WTC11 (cell line): ENCODE results near the gene CA11. TPM values are rescaled to one million over a fixed set of nuclear protein-coding genes. Genes with fewer than 3 reads are reported as not detected.

ENCODE experiments used
- ATAC-seq: fragments of 200-7000 bp; cut with Tn5 transposase; 2 replicates; pipeline ENCODE4 v1.10.0; 2021; ENCODE audit warnings: mild to moderate bottlenecking, moderate library complexity
- CTCF ChIA-PET: fragments of 300-600 bp; sonication (Branson Sonifier 250); formaldehyde crosslinking; loops from one replicate; lab custom pipeline; 2021; ENCODE audit warnings: antibody characterized with exemption; lab: Charles Lee
- POLR2A ChIA-PET: fragments of 350-600 bp; sonication (Branson Sonifier 250); formaldehyde crosslinking; loops from one replicate; lab custom pipeline; 2021; ENCODE audit warnings: antibody characterized with exemption; lab: Charles Lee
- DNase-seq: peaks from one replicate; pipeline ENCODE4 v3.0.0; 2021; ENCODE audit warnings: low spot score
- H3K27ac Mint-ChIP-seq: 2 replicates; pipeline ENCODE4 v1.8.0; 2021; ENCODE audit warnings: mixed read lengths
- H3K27me3 Mint-ChIP-seq: 2 replicates; pipeline ENCODE4 v1.8.0; 2021; ENCODE audit warnings: low read depth, mild to moderate bottlenecking, moderate library complexity, mixed read lengths
- H3K36me3 Mint-ChIP-seq: 2 replicates; pipeline ENCODE4 v1.8.0; 2021; ENCODE audit warnings: mixed read lengths
- H3K4me1 Mint-ChIP-seq: 2 replicates; pipeline ENCODE4 v1.8.0; 2022; ENCODE audit warnings: mixed read lengths
- H3K4me3 Mint-ChIP-seq: 2 replicates; pipeline ENCODE4 v1.8.0; 2021; ENCODE audit warnings: mild to moderate bottlenecking, moderate library complexity, mixed read lengths
- H3K9me3 Mint-ChIP-seq: 2 replicates; pipeline ENCODE4 v1.8.0; 2021; ENCODE audit warnings: mixed read lengths
- AFF4 ChIP-seq: sonication (generic); formaldehyde crosslinking; IDR thresholded peaks from 2 replicates; pipeline ENCODE4 v1.8.1; 2023; ENCODE audit warnings: mild to moderate bottlenecking, missing genetic modification reagents, borderline replicate concordance
- ATF3 ChIP-seq: sonication (generic); formaldehyde crosslinking; conservative IDR thresholded peaks from 2 replicates; pipeline ENCODE4 v1.8.1; 2022; ENCODE audit warnings: mild to moderate bottlenecking, missing genetic modification reagents
- CBFB ChIP-seq: sonication (generic); formaldehyde crosslinking; IDR thresholded peaks from 2 replicates; pipeline ENCODE4 v1.8.1; 2022; ENCODE audit warnings: mild to moderate bottlenecking, low read depth, missing genetic modification reagents
- CDX4 ChIP-seq: fragments of 250-450 bp; sonication (Bioruptor Pico); IDR thresholded peaks from 2 replicates; pipeline ENCODE4 v1.9.0; 2021; ENCODE audit warnings: moderate library complexity, mild to moderate bottlenecking, inconsistent platforms, borderline replicate concordance
- E2F4 ChIP-seq: sonication (generic); formaldehyde crosslinking; IDR thresholded peaks from 2 replicates; pipeline ENCODE4 v1.8.1; 2022; ENCODE audit warnings: low read depth, mild to moderate bottlenecking, moderate library complexity, missing genetic modification reagents, borderline replicate concordance
- FOXJ3 ChIP-seq: sonication (generic); formaldehyde crosslinking; IDR thresholded peaks from 2 replicates; pipeline ENCODE4 v1.9.0; 2021; ENCODE audit warnings: missing genetic modification reagents, mild to moderate bottlenecking, borderline replicate concordance
- FOXP4 ChIP-seq: sonication (generic); formaldehyde crosslinking; IDR thresholded peaks from 2 replicates; pipeline ENCODE4 v1.8.0; 2022; ENCODE audit warnings: mild to moderate bottlenecking, missing genetic modification reagents
- HMGXB4 ChIP-seq: sonication (generic); formaldehyde crosslinking; IDR thresholded peaks from 2 replicates; pipeline ENCODE4 v1.8.1; 2023; ENCODE audit warnings: mild to moderate bottlenecking, moderate library complexity, missing genetic modification reagents
- IRF1 ChIP-seq: sonication (generic); formaldehyde crosslinking; IDR thresholded peaks from 2 replicates; pipeline ENCODE4 v1.8.0; 2023; ENCODE audit warnings: missing genetic modification reagents
- MAX ChIP-seq: sonication (generic); formaldehyde crosslinking; IDR thresholded peaks from 2 replicates; pipeline ENCODE4 v1.8.0; 2022; ENCODE audit warnings: mild to moderate bottlenecking, missing genetic modification reagents
- NR1H2 ChIP-seq: sonication (generic); formaldehyde crosslinking; IDR thresholded peaks from 2 replicates; pipeline ENCODE4 v1.9.0; 2021; ENCODE audit warnings: mild to moderate bottlenecking, moderate library complexity, missing genetic modification reagents
- NR3C1 ChIP-seq: sonication (generic); formaldehyde crosslinking; conservative IDR thresholded peaks from 2 replicates; pipeline ENCODE4 v1.8.1; 2023; ENCODE audit warnings: low read depth, mild to moderate bottlenecking, missing genetic modification reagents
- RELA ChIP-seq: sonication (generic); formaldehyde crosslinking; IDR thresholded peaks from 2 replicates; pipeline ENCODE4 v1.8.1; 2022; ENCODE audit warnings: missing genetic modification reagents, mild to moderate bottlenecking, borderline replicate concordance
- USF1 ChIP-seq: sonication (generic); formaldehyde crosslinking; IDR thresholded peaks from 2 replicates; pipeline ENCODE4 v1.8.0; 2022; ENCODE audit warnings: mild to moderate bottlenecking, missing genetic modification reagents
- ZBTB21 ChIP-seq: sonication (generic); formaldehyde crosslinking; IDR thresholded peaks from 2 replicates; pipeline ENCODE4 v1.8.1; 2023; ENCODE audit warnings: mild to moderate bottlenecking, missing genetic modification reagents, borderline replicate concordance
- ZNF121 ChIP-seq: sonication (generic); formaldehyde crosslinking; IDR thresholded peaks from 2 replicates; pipeline ENCODE4 v1.8.0; 2023; ENCODE audit warnings: missing genetic modification reagents
- ZNF219 ChIP-seq: sonication (generic); formaldehyde crosslinking; IDR thresholded peaks from 2 replicates; pipeline ENCODE4 v1.8.0; 2023; ENCODE audit warnings: missing genetic modification reagents, mild to moderate bottlenecking, borderline replicate concordance
- ZNF671 ChIP-seq: fragments of 250-450 bp; sonication (Bioruptor Pico); IDR thresholded peaks from 2 replicates; pipeline ENCODE4 v1.8.0; 2021; ENCODE audit warnings: mild to moderate bottlenecking
- total RNA-seq: library from RNA; stranded (reverse); gene quantifications from 3 replicates; pipeline ENCODE4 v1.2.3, GENCODE V29; 2021
- TF ChIP-seq, protein P1 (sequence below): fragments of 250-450 bp; sonication (Bioruptor Pico); IDR thresholded peaks from 2 replicates; pipeline ENCODE4 v1.9.0; 2021; ENCODE audit warnings: mild to moderate bottlenecking

Gene CA11
- total RNA-seq, 1 experiment from 2014 or later: 41.4 TPM

- DNase-seq (no peak), ATAC-seq (no peak)
- TF ChIP-seq ZNF219: no peak
- no peak for TF ChIP-seq NR3C1 (CRISPR knock-in tag)
- TF ChIP-seq, protein P1, sequence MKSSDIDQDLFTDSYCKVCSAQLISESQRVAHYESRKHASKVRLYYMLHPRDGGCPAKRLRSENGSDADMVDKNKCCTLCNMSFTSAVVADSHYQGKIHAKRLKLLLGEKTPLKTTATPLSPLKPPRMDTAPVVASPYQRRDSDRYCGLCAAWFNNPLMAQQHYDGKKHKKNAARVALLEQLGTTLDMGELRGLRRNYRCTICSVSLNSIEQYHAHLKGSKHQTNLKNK (CRISPR knock-in tag): no peak
- TF ChIP-seq ZBTB21 (CRISPR knock-in tag): no peak
- TF ChIP-seq NR1H2 (CRISPR knock-in tag): no peak
- TF ChIP-seq USF1 (CRISPR knock-in tag): no peak
- no peak for TF ChIP-seq ATF3
- TF ChIP-seq CDX4 (CRISPR knock-in tag): no peak
- TF ChIP-seq ZNF671 (CRISPR knock-in tag): no peak
- TF ChIP-seq CBFB (CRISPR knock-in tag): no peak
- no peak for TF ChIP-seq FOXP4 (CRISPR knock-in tag)
- no peak for TF ChIP-seq RELA (CRISPR knock-in tag)
- no peak for TF ChIP-seq FOXJ3 (CRISPR knock-in tag)
- no peak for TF ChIP-seq E2F4
- no peak for TF ChIP-seq IRF1 (CRISPR knock-in tag)
- ChIA-PET CTCF (interaction anchor here (1.0 to 4.0 kb wide), 8 partner anchors 20 to 171 kb away, joined by 3 to 56 read pairs (median 8); partner anchors contain the start of gene FUT2), POLR2A (no interaction called here)
- Mint-ChIP-seq H3K27ac (no peak overlapping the region), H3K27me3 (peaks cover 15% of the 10 kb centered on the region), H3K4me3 (no peak overlapping the region), H3K9me3 (no peaks in the 10 kb centered on the region), H3K36me3 (no peaks in the 10 kb centered on the region), H3K4me1 (peaks cover 26% of the 10 kb centered on the region)
Measured at GRCh38 chr19:48676487-48676886, 30.5 kb upstream of the CA11 start.

DNA sequence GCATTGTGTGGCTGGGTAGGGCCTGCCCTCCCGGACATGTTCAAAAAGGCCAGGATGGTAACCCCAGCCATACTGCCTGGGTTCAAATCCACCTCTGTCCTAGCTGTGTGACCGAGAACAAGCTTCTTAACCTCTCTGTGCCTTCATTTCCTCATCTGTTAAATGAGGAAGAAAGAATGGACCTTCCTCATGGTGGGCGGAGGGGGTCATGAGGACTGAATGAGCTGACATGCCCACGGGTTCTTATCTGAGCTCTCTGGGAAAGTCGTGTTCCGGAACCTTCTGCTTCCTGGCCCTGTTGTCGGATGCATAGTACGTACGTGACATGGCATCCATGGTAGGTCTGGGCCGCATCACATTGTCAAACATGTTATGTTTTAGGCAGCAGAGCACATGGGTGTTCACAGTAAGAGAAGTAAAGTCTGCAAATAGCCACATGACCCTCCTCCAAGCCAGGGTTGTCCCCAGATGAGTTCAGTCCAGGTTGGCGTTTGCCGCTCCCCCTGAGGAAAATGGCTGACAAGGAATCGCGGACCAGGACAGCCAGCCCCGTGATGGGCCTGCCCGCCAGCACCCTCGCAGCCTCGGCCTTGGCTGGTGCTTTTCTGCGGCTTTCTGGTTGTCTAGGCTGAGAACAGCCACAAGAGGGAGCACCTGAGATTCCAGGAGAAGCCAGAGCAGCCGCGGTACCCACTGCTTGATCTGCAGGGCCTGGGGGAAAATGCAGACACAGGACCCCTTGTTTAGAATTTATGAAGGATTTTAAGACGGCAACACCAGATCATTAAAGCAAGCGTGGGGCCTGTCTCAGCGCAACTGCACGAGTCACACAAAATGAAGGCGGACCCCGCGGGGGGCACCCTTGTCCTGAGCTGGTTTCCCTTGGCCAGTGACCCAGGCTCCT is 29.2 kb upstream of the CA11 start:
- no peak overlapping the region for H3K27ac Mint-ChIP-seq
- TF ChIP-seq MAX (CRISPR knock-in tag) (peak; percentile 24), ZNF121 (peak; percentile 100), AFF4 (CRISPR knock-in tag) (no peak), HMGXB4 (CRISPR knock-in tag) (peak; percentile 54; the same call in 1 of the 2 replicates)

More for the DNA sequence above, 29.2 kb upstream of the CA11 start:
- H3K4me3 Mint-ChIP-seq: no peak overlapping the region; the same call in 1 of the 2 replicates
- DNase-seq (peak; percentile 91), ATAC-seq (peak; percentile 85)
- peaks cover 26% of the 10 kb centered on the region for H3K4me1 Mint-ChIP-seq
- no peaks in the 10 kb centered on the region for H3K9me3 Mint-ChIP-seq
- CTCF ChIA-PET: interaction anchor here (0.6 to 4.0 kb wide), 37 partner anchors 8 to 186 kb away, joined by 3 to 56 read pairs (median 4); partner anchors contain the start of genes CA11, FUT2 and IZUMO1
- POLR2A ChIA-PET: interaction anchor here (0.7 to 2.2 kb wide), 4 partner anchors 21 to 45 kb away, joined by 3 to 14 read pairs (median 4); partner anchors contain the start of gene FUT2
- H3K36me3 Mint-ChIP-seq: no peaks in the 10 kb centered on the region
- H3K27me3 Mint-ChIP-seq: peaks cover 17% of the 10 kb centered on the region
